ENCODE data around the gene UTP11.

The UTP11 gene

GRCh38 chr1:38003261-38004250, 9.0 kb upstream of the UTP11 start:
- DNase-seq (ENCODE audit: low spot score): no peak
- TF ChIP-seq, protein P1, sequence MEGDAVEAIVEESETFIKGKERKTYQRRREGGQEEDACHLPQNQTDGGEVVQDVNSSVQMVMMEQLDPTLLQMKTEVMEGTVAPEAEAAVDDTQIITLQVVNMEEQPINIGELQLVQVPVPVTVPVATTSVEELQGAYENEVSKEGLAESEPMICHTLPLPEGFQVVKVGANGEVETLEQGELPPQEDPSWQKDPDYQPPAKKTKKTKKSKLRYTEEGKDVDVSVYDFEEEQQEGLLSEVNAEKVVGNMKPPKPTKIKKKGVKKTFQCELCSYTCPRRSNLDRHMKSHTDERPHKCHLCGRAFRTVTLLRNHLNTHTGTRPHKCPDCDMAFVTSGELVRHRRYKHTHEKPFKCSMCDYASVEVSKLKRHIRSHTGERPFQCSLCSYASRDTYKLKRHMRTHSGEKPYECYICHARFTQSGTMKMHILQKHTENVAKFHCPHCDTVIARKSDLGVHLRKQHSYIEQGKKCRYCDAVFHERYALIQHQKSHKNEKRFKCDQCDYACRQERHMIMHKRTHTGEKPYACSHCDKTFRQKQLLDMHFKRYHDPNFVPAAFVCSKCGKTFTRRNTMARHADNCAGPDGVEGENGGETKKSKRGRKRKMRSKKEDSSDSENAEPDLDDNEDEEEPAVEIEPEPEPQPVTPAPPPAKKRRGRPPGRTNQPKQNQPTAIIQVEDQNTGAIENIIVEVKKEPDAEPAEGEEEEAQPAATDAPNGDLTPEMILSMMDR (IDR thresholded peaks at IDR 0.05; ENCODE audit: extremely low read depth, insufficient read depth, missing control alignments): no peak
- in situ Hi-C loops (cut with MboI; ENCODE audit: low pct_unique_long_range_greater_than_20kb, low sequenced_read_pairs, unreplicated experiment): no loop called here

GRCh38 chr1:38004284-38005108, 8.0 kb upstream of the UTP11 start:
- DNase-seq (ENCODE audit: low spot score): no peak
- in situ Hi-C loops (cut with MboI; ENCODE audit: low pct_unique_long_range_greater_than_20kb, low sequenced_read_pairs, unreplicated experiment): no loop called here
- TF ChIP-seq, protein P1 (IDR thresholded peaks at IDR 0.05; ENCODE audit: extremely low read depth, insufficient read depth, missing control alignments): no peak

- in situ Hi-C loops (cut with MboI; ENCODE audit: low pct_unique_long_range_greater_than_20kb, low sequenced_read_pairs, unreplicated experiment): no loop called here
- DNase-seq (ENCODE audit: low spot score): peak; percentile 89
- TF ChIP-seq, protein P1 (IDR thresholded peaks at IDR 0.05; ENCODE audit: extremely low read depth, insufficient read depth, missing control alignments): no peak
Measured at GRCh38 chr1:38005195-38006007, 7.1 kb upstream of the UTP11 start, which contains the start of gene FHL3. Gene FHL3, minus strand, starts transcription at chr1:38005514. Its CDS starts 6,102 bp downstream, at chr1:37999412.

DNA sequence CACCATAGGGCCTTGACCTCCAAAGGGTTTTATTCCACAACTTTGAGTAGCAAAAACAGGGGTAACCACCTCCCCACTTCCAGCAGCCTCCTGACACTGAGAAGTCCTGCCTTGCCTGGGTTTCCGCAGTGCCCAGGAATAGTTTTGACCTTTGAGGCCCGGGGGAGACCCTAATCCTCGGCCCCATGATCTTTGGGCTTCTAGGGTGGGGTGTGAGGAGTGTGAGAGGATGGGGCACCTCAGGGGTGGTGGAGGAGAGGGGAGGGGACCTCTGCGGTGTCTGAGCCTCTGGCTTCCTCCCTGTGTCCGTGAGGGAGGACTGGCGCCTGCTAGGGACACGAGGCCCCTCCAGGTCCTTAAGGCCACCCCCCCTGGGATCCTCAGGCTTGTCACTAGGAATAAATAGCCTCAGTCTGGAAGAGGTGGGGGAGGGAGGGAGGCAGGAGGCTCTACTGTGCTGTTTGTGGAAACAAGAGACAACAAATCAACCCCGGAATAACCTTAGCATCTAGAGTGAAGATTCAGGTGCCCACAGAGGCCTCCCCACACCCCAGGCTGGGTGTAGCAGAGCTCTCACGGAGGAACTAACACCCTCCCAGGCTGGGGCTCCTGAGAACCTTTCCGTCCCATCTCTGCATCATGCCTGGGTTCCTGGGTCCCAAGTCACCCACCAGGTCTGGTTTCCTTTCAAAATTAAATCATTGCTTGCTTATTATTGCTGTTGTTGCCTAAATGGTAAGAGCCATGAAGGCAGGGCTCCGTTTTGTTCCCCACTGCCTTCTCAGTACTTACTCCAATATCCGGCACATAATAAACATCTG, 6.3 kb upstream of the UTP11 start:
- in situ Hi-C loops (cut with MboI; ENCODE audit: low pct_unique_long_range_greater_than_20kb, low sequenced_read_pairs, unreplicated experiment): no loop called here
- TF ChIP-seq, protein P1 (IDR thresholded peaks at IDR 0.05; ENCODE audit: extremely low read depth, insufficient read depth, missing control alignments): no peak
- no peak for DNase-seq (ENCODE audit: low spot score)

DNA sequence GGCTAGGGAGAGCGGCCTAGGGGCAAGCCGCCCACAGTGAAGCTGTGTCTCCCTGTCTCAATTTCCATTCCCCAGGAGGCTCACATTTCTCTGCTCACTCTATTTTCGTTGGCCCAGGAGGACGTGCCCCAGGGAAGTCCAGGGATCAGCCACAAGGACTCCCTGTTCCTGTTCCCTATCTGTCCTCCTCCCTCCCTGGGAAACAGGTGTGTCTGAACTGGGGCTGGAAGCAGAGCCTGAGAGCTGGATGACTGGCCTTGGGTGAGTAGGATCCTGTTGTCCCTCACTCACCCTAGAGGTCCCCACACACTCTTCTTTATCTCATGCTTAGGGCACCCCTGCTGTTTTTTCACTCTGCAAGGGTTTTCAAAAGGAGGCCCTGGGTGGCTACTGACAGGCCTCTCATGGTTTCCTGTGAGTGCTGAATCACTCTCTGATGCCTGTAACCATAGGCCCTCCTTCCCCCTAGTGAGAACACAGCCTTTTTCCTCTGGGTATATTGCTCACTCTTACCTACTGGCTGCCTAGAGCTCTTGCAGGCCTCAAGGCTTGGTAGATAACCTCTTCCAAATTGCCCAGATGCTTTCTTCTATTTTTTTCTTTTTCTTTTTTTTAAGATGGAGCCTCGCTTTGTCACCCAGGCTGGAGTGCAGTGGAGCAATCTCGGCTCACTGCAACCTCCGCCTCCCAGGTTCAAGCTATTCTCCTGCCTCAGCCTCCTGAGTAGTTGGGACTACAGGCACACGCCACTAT, 3.3 kb upstream of the UTP11 start:
- TF ChIP-seq, protein P1 (IDR thresholded peaks at IDR 0.05; ENCODE audit: extremely low read depth, insufficient read depth, missing control alignments): no peak
- no peak for DNase-seq (ENCODE audit: low spot score)
- in situ Hi-C loops (cut with MboI; ENCODE audit: low pct_unique_long_range_greater_than_20kb, low sequenced_read_pairs, unreplicated experiment): no loop called here

All from GM13977 (cell line).